HCT116 (cell line): ENCODE data around the gene THAP10. TPM values are rescaled to one million over a fixed set of nuclear protein-coding genes. Genes with fewer than 3 reads are reported as not detected.

Experiments
- ATAC-seq: fragments of 200-7000 bp; cut with Tn5 transposase; 2 replicates; pipeline ENCODE4 v1.9.1; 2020; ENCODE audit warnings: mild to moderate bottlenecking, moderate library complexity
- BruUV-seq: library from RNA; stranded (reverse); fragments of 400-500 nt; replicated peaks from 2 replicates; lab custom pipeline; 2021; lab: Mats Ljungman, UMichigan
- CTCF ChIA-PET: fragments of 300-600 bp; sonication (Branson Sonifier 250); formaldehyde crosslinking; loops from one replicate; lab custom pipeline; 2021; ENCODE audit warnings: antibody characterized with exemption; lab: Charles Lee
- POLR2A ChIA-PET: fragments of 300-600, 350-600 bp; sonication (Branson Sonifier 250); formaldehyde crosslinking; loops from one replicate; lab custom pipeline; 2021; ENCODE audit warnings: antibody characterized with exemption; lab: Charles Lee
- RAD21 ChIA-PET, 2 experiments: fragments of 300-600 bp; sonication (Branson Sonifier 250); formaldehyde crosslinking; loops; one replicate each; lab custom pipeline; 2023; ENCODE audit warnings: low total read pairs in 2 of 2; ENCODE audit not compliant: uncharacterized antibody in 2 of 2, unreplicated experiment in 2 of 2, low non-redundant PET in 1 of 2; lab: Charles Lee
- DNase-seq: peaks from one replicate; pipeline ENCODE4 v3.0.0-alpha.2; 2010; ENCODE audit warnings: low read depth, low spot score
- H2AFZ ChIP-seq: fragments of 200-600 bp; shearing (Covaris generic), sonication (generic); 2 replicates; pipeline ENCODE4 v1.6.1; 2017; ENCODE audit warnings: low read depth, mixed run types, mixed read lengths, antibody characterized with exemption, low read length; ENCODE audit not compliant: poor library complexity, severe bottlenecking
- H3K27ac ChIP-seq: 2 replicates; pipeline ENCODE4 v1.5.1; 2012; ENCODE audit warnings: low read depth, low read length
- H3K27me3 ChIP-seq: fragments of 200-600 bp; sonication (generic); 2 replicates; pipeline ENCODE4 v1.6.1; 2016; ENCODE audit warnings: mixed run types, low read length, mixed read lengths; ENCODE audit not compliant: insufficient read depth
- H3K36me3 ChIP-seq, 2 experiments: fragments of 200-500 bp in 1 of 2; fragments of 200-600 bp in 1 of 2; sonication (Bioruptor generic) in 1 of 2; sonication (generic) in 1 of 2; 2 replicates each; pipeline versions ENCODE4 v1.5.1 to v1.6.1; 2014 to 2016; ENCODE audit warnings: low read length in 2 of 2, inconsistent platforms in 1 of 2, mixed read lengths in 1 of 2, mixed run types in 1 of 2; ENCODE audit not compliant: insufficient read depth in 2 of 2, control insufficient read depth in 1 of 2
- H3K4me1 ChIP-seq, 2 experiments: fragments of 200-600 bp in 1 of 2; sonication (generic) in 1 of 2; 2 replicates each; pipeline versions ENCODE4 v1.5.1 to v1.6.1; 2012 to 2017; ENCODE audit warnings: low read length in 2 of 2, inconsistent platforms in 1 of 2, mild to moderate bottlenecking in 1 of 2, mixed read lengths in 1 of 2, mixed run types in 1 of 2, moderate library complexity in 1 of 2; ENCODE audit not compliant: insufficient read depth in 2 of 2, control insufficient read depth in 1 of 2
- H3K4me2 ChIP-seq: fragments of 200-600 bp; sonication (generic); 2 replicates; pipeline ENCODE4 v1.6.1; 2017; ENCODE audit warnings: mixed run types, low read length, mixed read lengths
- H3K4me3 ChIP-seq, 2 experiments: fragments of 200-600 bp in 1 of 2; sonication (generic) in 1 of 2; replicated peaks in 1 of 2; 2 replicates each; pipeline ENCODE4 v1.5.1; 2011 to 2016; ENCODE audit warnings: low read length in 2 of 2, control low read depth in 1 of 2, low read depth in 1 of 2, mild to moderate bottlenecking in 1 of 2, mixed read lengths in 1 of 2, mixed run types in 1 of 2
- H3K79me2 ChIP-seq: fragments of 200-600 bp; sonication (generic); 2 replicates; pipeline ENCODE4 v1.6.1; 2017; ENCODE audit warnings: mild to moderate bottlenecking, mixed run types, low read length, moderate library complexity, mixed read lengths; ENCODE audit not compliant: insufficient read depth
- H3K9ac ChIP-seq: fragments of 200-600 bp; sonication (generic); 2 replicates; pipeline ENCODE4 v1.6.1; 2016; ENCODE audit warnings: low read length, mixed read lengths
- H3K9me2 ChIP-seq: fragments of 200-600 bp; sonication (generic), shearing (Covaris generic); 2 replicates; pipeline ENCODE4 v1.6.1; 2017; ENCODE audit warnings: mixed run types, mild to moderate bottlenecking, moderate library complexity; ENCODE audit not compliant: insufficient read depth
- H3K9me3 ChIP-seq, 2 experiments: fragments of 200-500 bp in 1 of 2; fragments of 200-600 bp in 1 of 2; sonication (Bioruptor generic) in 1 of 2; sonication (generic) in 1 of 2; 2 replicates each; pipeline ENCODE4 v1.6.1; 2014 to 2017; ENCODE audit warnings: low read length in 2 of 2, mixed read lengths in 2 of 2, inconsistent platforms in 1 of 2, low read depth in 1 of 2, mild to moderate bottlenecking in 1 of 2, mixed run types in 1 of 2, moderate library complexity in 1 of 2; ENCODE audit not compliant: control insufficient read depth in 1 of 2, insufficient read depth in 1 of 2
- H4K20me1 ChIP-seq: fragments of 200-600 bp; sonication (generic), shearing (Covaris generic); 2 replicates; pipeline ENCODE4 v1.6.1; 2017; ENCODE audit warnings: mixed run types, mild to moderate bottlenecking, moderate library complexity; ENCODE audit not compliant: insufficient read depth
- ATF3 ChIP-seq: IDR thresholded peaks from 2 replicates; pipeline ENCODE4 v1.6.1; 2012
- CBX3 ChIP-seq: IDR thresholded peaks from 2 replicates; pipeline ENCODE4 v1.6.1; 2012; ENCODE audit warnings: low read depth
- CEBPB ChIP-seq: IDR thresholded peaks from 2 replicates; pipeline ENCODE4 v1.6.1; 2012; ENCODE audit warnings: low read depth
- EGR1 ChIP-seq: IDR thresholded peaks from 2 replicates; pipeline ENCODE4 v1.6.1; 2012; ENCODE audit warnings: low read depth
- ELF1 ChIP-seq: IDR thresholded peaks from 2 replicates; pipeline ENCODE4 v1.6.1; 2012; ENCODE audit warnings: low read depth, borderline replicate concordance
- EZH2 ChIP-seq: fragments of 200-600 bp; sonication (generic); IDR thresholded peaks from 2 replicates; pipeline ENCODE4 v1.6.1; 2017; ENCODE audit warnings: antibody characterized with exemption, mixed run types
- EZH2phosphoT487 ChIP-seq: fragments of 200-600 bp; IDR thresholded peaks from 2 replicates; pipeline ENCODE4 v1.6.1; 2018; ENCODE audit warnings: antibody characterized with exemption, borderline replicate concordance
- FOSL1 ChIP-seq: IDR thresholded peaks from 2 replicates; pipeline ENCODE4 v1.6.1; 2012; ENCODE audit warnings: low read depth
- MAX ChIP-seq: IDR thresholded peaks from 2 replicates; pipeline ENCODE4 v1.6.1; 2012
- POLR2A ChIP-seq: IDR thresholded peaks from 2 replicates; pipeline ENCODE4 v1.7.0; 2011; ENCODE audit warnings: borderline replicate concordance; ENCODE audit not compliant: insufficient read depth, insufficient read length; ENCODE audit errors: extremely low read depth
- RAD21 ChIP-seq: IDR thresholded peaks from 2 replicates; pipeline ENCODE4 v1.6.1; 2012; ENCODE audit warnings: low read depth, mild to moderate bottlenecking
- SRF ChIP-seq: IDR thresholded peaks from 2 replicates; pipeline ENCODE4 v1.6.1; 2012; ENCODE audit warnings: low read depth
- TCF7L2 ChIP-seq: IDR thresholded peaks from 2 replicates; pipeline ENCODE4 v1.7.0; 2011; ENCODE audit warnings: borderline replicate concordance, inconsistent platforms; ENCODE audit not compliant: insufficient read depth, insufficient read length; ENCODE audit errors: extremely low read depth
- YY1 ChIP-seq: IDR thresholded peaks from 2 replicates; pipeline ENCODE4 v1.6.1; 2011; ENCODE audit warnings: low read length, low read depth, moderate library complexity, mild to moderate bottlenecking; ENCODE audit not compliant: insufficient replicate concordance; ENCODE audit errors: extremely low read depth
- ZFX ChIP-seq: fragments of 450-650 bp; IDR thresholded peaks from 2 replicates; pipeline ENCODE4 v1.6.1; 2017
- intact Hi-C: fragments of 100-400 bp; cut with micrococcal nuclease; formaldehyde crosslinking; loops from 2 replicates; pipeline ENCODE4 v1.10.0; 2022
- total RNA-seq: library from RNA; stranded (reverse); gene quantifications from one replicate; pipeline ENCODE4 v1.2.1, GENCODE V29; 2021; ENCODE audit not compliant: unreplicated experiment

The THAP10 gene
- total RNA-seq, 1 experiment from 2014 or later = 2.8 TPM

GRCh38 chr15:70835841-70836240 lies 56.4 kb downstream of the THAP10 start:
- no peaks in the 10 kb centered on the region for H3K27me3 ChIP-seq
- ATAC-seq = no peak
- BruUV-seq = no TSS peak
- H3K9ac ChIP-seq = no peak overlapping the region
- TF ChIP-seq TCF7L2 (no peak), ATF3 (no peak), CBX3 (no peak), RAD21 (no peak), EZH2phosphoT487 (no peak), ELF1 (no peak), CEBPB (no peak), FOSL1 (no peak), EZH2 (no peak), YY1 (no peak), SRF (no peak), POLR2A (no peak), MAX (no peak), EGR1 (no peak), ZFX (no peak)
- peaks cover 3 to 5% of the 10 kb centered on the region in 2 experiments; a peak in 2 of 4 replicates for H3K9me3 ChIP-seq
- no peaks in the 10 kb centered on the region for H3K79me2 ChIP-seq
- H2AFZ ChIP-seq = no peak overlapping the region
- no peaks in the 10 kb centered on the region for H4K20me1 ChIP-seq
- CTCF ChIA-PET = interaction anchor here (1.7 kb wide), 1 partner anchor 11 kb away, joined by 4 read pairs; no protein-coding TSS in a partner anchor
- RAD21 ChIA-PET = no interaction called here
- H3K4me1 ChIP-seq = peaks cover 16 to 22% of the 10 kb centered on the region in 2 experiments
- no peaks in the 10 kb centered on the region for H3K9me2 ChIP-seq
- intact Hi-C loops = no loop called here
- POLR2A ChIA-PET = no interaction called here
- H3K27ac ChIP-seq = no peak overlapping the region
- no peak overlapping the region for H3K4me2 ChIP-seq
- no peak for DNase-seq
- no peak overlapping the region for H3K4me3 ChIP-seq
- peaks cover 5 to 10% of the 10 kb centered on the region in 2 experiments; a peak in 1 of 4 replicates for H3K36me3 ChIP-seq
